NCI-H1048 (cell line): ENCODE results near the gene SORCS1.

Source experiments
- DNase-seq: peaks from one replicate; lab custom pipeline; 2025; lab: John Stamatoyannopoulos, UW

SORCS1 gene

GRCh38 chr10:106992055-106992454 is 172.5 kb downstream of the SORCS1 start:
- no peak for DNase-seq

- no peak for DNase-seq
Measured at GRCh38 chr10:106991091-106991490, 173.4 kb downstream of the SORCS1 start.

- no peak for DNase-seq
Measured at GRCh38 chr10:106987362-106987761, 177.1 kb downstream of the SORCS1 start.

GRCh38 chr10:106982268-106982667 is 182.2 kb downstream of the SORCS1 start:
- DNase-seq = no peak

- no peak for DNase-seq
Measured at GRCh38 chr10:106981452-106982075, 182.9 kb downstream of the SORCS1 start.

- no peak for DNase-seq
Measured at GRCh38 chr10:106980495-106981451, 183.7 kb downstream of the SORCS1 start.

GRCh38 chr10:106978756-106979155 is 185.8 kb downstream of the SORCS1 start:
- no peak for DNase-seq

GRCh38 chr10:106973716-106974115 is 190.8 kb downstream of the SORCS1 start:
- no peak for DNase-seq

GRCh38 chr10:106973288-106973687 is 191.2 kb downstream of the SORCS1 start:
- DNase-seq = peak; percentile 24

GRCh38 chr10:106972381-106972780 is 192.1 kb downstream of the SORCS1 start:
- DNase-seq = no peak

- DNase-seq = no peak
Measured at GRCh38 chr10:106971411-106971831, 193.1 kb downstream of the SORCS1 start.

- no peak for DNase-seq
Measured at GRCh38 chr10:106967452-106967851, 197.1 kb downstream of the SORCS1 start.

- DNase-seq = no peak
Measured at GRCh38 chr10:106960812-106961211, 203.7 kb downstream of the SORCS1 start.

- DNase-seq = no peak
Measured at GRCh38 chr10:106959521-106959920, 205.0 kb downstream of the SORCS1 start.

GRCh38 chr10:106958589-106959361 is 205.7 kb downstream of the SORCS1 start:
- DNase-seq = no peak

GRCh38 chr10:106957823-106958588 is 206.5 kb downstream of the SORCS1 start:
- DNase-seq = no peak

GRCh38 chr10:106956216-106956915 is 208.1 kb downstream of the SORCS1 start:
- no peak for DNase-seq

GRCh38 chr10:106955133-106955532 is 209.4 kb downstream of the SORCS1 start:
- no peak for DNase-seq

GRCh38 chr10:106952033-106952432 is 212.5 kb downstream of the SORCS1 start:
- DNase-seq = no peak

- DNase-seq = no peak
Measured at GRCh38 chr10:106949680-106950478, 214.6 kb downstream of the SORCS1 start.
